GM21786 (cell line): Measurements from ENCODE around the gene OBI1.

Experiments used
- ATAC-seq: cut with Tn5 transposase; IDR thresholded peaks from one replicate; pipeline ENCODE4 v1.9.1; 2021; ENCODE audit not compliant: unreplicated experiment

Gene OBI1, protein sequence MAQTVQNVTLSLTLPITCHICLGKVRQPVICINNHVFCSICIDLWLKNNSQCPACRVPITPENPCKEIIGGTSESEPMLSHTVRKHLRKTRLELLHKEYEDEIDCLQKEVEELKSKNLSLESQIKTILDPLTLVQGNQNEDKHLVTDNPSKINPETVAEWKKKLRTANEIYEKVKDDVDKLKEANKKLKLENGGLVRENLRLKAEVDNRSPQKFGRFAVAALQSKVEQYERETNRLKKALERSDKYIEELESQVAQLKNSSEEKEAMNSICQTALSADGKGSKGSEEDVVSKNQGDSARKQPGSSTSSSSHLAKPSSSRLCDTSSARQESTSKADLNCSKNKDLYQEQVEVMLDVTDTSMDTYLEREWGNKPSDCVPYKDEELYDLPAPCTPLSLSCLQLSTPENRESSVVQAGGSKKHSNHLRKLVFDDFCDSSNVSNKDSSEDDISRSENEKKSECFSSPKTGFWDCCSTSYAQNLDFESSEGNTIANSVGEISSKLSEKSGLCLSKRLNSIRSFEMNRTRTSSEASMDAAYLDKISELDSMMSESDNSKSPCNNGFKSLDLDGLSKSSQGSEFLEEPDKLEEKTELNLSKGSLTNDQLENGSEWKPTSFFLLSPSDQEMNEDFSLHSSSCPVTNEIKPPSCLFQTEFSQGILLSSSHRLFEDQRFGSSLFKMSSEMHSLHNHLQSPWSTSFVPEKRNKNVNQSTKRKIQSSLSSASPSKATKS

DNA sequence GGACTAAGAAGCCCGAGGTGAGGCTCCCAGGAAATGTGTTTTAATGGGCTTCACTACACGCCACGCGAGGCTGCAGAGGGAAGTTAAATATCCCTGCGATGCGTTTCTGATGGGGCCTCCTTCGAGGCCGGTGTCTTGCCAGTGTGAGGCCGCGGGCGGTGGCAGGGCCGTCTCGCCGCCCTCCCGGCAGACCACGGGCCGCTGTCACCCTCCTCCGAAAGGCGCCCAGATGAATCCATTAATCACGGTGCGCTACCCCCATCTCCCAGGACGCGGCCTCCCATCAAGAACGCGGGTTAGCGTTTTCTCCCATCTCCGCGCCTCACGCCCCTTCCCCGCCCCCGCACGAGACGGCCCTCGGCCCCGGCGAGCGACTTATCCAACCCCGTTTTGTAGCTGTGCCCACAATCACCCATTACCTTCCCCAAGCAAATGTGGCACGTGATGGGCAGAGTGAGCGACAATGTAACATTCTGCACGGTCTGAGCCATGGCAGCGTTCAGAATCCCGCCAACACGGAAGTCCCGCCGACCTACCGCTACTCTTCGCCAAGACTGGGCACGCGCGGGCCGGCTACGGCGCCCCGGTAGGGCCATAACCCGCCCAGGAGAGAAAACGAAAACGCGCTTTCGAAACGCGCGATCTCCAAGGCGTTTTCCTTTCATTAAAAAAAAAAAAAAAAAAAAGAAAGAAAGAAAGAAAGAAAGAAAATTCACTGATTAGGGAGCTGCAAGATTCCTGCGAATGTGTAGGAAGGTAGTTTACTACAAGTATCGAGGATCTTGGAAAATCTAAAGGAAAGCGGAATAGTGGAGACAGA, at the start of gene OBI1:
TSS of gene OBI1 (minus strand) at position 526 of the 820 bp plus-strand sequence. CDS start at position 491, 35 bp downstream.
- ATAC-seq, result peak; percentile 71

DNA sequence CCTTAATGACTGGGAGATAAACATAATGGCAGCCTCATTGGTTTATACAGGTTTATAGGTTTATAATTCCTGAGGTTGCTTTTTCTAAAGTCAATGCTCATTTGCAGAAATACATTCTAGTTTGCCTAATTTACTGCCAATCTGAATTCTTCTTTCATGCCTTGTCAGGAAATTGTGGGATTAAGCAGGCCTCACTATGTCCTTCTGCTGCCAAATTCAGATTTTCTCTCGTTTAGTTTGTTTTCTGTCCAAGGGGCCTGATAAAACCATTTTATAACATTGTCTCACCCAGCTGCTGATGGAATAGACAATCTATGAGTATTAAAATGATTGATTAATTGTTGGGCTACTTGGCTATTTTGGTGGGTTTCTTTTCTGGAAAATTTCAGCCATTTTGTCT, 42.4 kb upstream of the OBI1 start:
- no peak for ATAC-seq

DNA sequence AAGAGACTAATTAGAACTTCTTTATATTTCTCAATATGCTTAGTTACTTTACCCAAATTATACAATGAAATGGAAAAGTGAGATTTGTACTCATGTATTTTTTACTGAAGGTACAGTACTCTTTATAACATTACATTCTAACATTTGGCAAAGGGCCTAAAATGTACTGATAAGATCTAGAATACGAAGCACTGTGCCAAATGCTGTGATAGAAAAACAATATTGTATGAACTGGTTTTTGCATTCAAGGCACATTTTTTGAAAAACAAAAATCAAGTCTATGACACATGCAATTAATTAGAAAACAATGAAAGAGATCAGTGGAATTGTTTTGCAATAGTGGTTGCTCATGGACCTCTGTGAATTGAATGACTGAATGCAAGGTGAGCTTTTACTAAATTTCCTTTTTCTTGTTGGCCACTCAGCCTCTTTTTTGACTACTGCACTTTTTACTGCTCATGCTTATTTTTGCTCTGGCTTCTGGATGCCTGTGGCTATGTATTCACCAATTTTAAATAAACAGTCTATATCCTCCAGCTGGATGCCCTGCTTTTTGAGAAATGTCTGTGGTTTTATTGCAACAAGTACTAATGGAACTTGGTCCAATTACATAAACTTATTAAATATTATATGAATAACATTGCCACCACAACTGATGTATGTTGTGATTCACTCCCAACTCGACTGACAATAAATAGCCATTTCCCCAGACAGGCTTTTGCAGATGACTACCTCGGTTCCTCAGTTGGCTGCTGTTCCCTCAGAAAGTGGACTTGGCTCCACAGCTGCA, 41.4 kb upstream of the OBI1 start:
- no peak for ATAC-seq

DNA sequence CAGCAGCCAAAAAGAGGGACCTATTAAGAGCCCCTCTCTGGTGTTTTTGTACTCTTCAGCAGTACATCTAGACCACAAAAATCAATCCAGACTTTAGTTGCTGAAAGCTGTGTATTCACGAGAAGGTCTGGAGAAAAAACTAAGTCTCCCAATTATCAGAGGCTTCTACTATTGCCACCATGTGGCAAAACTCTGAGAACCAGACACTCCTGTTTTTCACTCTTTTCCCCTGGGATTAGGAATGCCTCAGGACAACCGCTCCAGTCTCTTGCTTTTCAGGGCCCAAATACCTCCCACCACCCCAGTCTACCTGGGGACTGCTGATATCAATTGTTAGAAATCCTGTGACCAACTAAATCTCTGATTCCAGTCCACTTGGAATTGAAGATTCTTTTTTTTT, 30.1 kb upstream of the OBI1 start:
- no peak for ATAC-seq

DNA sequence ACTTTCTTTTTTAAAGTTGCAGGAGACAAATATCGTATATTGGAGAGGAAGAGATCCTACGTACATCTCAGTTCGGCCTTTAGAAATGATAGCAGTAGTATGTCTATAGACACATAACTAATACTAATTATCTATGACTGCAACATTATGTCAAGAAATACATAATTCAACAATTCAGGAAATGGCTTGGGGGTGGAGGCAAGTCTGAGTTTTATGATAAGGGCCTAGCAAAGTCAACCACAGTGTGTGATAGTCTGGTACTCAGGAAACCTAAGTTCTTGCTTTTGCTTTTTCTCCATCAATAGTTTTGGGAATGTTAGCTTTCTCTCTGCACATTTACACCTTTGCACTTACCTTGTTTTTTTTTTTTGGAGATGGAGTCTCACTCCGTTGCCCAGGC, 27.5 kb upstream of the OBI1 start:
- no peak for ATAC-seq

DNA sequence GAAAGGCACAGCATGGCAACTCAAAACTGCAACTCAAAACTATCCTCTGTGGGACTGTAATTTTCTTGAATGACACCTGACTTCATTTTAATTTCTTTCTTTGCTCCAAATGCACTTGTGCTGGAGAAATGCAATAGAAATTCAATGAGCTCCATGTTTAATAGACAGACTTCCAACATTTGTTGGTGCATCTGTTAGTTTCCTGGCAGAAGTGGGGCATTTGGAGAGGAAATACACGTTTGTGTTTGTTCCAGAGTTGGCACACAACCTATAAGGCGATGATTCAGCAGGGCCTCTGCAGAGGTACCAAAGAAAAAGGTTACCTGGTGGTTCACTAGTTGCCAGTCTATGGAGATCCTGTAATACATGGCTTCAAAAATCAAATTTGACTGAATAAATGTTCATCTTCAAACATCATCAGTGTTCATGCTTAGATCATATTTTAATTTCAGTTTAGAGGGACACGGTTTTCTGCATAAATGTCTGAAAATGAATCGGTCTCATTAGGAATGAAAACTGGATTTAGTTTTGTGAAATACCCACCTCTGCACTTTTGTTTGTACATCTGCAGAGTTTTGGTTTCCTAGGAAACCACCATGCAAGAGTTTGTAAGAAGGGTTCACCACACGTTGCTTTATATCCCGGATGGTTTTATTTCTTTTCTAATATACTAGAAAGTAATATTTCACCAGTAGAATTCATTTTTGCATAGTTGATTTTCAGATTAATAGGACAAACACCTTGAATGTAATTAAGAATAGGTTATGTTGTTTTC, 21.8 kb upstream of the OBI1 start:
- ATAC-seq, result no peak

DNA sequence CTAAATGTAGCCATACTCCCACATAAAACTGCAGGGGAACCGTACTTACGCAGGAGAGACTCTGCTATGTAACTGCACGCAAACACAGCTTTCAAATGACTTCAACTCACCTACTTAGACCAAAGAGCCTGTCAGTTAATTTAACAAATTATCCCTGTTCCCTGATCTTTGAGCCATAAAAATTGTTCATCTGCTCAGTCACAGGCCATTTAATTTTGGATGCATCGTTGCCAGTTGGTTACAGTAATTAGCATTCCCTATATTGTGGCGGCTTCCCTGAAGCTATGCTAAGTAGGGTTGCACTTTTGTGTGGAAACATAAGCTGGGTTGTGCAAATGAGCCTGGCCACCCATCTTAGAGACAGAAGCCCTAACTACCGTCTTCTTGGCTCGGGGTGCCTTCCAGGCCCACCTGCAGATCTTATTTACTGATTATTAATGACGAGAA, 21.2 kb upstream of the OBI1 start:
- no peak for ATAC-seq

DNA sequence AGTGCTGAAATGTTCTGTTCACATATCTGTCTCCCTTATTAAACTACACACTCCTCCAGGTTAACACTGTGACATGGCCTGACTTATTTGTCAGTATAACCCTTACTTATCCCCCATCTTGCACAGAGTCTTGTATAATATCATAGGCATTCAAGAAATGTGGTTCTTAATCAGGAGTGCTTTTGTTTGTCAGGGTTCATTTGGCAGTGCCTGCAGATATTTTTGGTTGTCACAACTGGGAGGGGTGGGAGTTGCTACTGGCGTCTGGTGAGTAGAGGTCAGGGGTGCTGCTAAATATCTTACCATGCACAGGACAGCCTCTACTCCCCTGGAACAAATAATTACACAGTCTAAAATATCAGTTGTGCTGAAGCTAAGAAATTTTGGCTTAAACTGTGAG, 20.4 kb upstream of the OBI1 start:
- no peak for ATAC-seq

DNA sequence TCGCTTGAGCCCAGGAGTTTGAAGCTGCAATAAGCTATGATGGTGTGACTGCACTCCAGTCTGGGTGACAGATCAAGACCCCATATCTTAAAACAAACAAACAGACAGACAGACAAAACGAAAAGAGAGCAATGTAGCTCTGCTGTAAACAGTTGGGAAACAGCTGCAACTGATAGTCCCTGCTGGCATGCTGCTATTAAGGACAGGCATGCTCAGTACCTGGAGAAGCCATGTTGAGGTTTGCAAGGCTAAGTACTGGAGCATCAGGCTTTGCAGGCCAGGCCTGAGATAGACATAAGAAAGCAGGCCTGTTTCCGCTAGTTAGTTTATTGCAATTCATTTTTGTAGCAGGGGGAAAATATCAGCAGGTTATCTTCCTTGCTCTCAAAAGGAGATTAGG, 16.2 kb upstream of the OBI1 start:
- no peak for ATAC-seq

DNA sequence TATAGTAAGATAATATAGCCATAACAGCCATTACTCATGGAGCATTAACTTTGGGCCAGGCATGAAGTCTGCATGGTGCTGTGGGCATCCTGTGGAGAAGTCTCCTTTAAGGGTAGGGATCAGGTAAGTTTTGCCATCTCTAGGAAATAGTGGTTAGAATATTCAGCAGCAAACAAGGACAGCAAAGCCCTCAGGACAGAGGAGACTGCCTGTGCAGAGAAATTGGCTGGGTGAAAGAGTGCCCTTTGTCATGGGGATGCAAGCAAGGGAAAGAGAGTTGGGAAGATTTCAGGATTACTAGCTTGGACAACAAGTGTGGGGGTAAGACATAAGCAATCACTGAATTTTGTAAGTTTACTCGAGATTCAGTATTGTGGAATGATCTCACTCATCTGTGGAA, 15.7 kb upstream of the OBI1 start:
- ATAC-seq, result no peak

DNA sequence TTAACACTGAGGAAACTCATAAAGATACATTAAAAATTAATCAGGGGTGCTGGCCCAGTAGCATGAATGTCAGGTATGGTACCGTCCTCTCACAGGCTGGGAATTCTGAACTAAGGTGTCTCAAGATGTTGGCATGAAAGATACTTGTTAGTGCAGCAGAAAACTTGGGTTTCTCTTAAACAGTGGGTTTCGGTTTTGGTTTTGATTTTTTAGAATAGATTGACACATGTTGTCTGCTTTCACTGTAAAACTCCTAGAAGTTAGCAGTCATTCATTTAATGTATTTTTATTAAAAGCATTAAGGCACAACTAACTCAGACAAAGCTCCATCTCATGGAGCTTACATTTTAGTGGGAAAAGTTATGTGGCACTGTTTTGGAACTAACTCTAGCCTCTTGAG, 3.5 kb upstream of the OBI1 start:
- ATAC-seq, result peak; percentile 26

DNA sequence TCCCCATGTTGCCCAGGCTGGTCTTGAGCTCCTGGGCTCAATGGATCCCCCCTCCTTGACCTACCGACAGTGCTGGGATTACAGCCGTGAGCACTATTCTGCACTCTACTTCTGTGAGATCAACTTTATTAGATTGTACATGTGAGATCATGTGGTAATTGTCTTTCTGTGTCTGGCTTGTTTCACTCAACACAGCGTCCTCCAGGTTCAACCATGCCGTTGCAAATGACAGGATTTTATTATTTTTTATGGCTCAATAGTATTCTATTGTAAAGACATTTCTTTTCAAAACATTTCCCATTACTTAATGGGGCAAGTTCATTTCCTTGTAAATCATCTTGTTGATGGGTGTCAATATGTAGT, 1.5 kb upstream of the OBI1 start:
- ATAC-seq, result no peak

DNA sequence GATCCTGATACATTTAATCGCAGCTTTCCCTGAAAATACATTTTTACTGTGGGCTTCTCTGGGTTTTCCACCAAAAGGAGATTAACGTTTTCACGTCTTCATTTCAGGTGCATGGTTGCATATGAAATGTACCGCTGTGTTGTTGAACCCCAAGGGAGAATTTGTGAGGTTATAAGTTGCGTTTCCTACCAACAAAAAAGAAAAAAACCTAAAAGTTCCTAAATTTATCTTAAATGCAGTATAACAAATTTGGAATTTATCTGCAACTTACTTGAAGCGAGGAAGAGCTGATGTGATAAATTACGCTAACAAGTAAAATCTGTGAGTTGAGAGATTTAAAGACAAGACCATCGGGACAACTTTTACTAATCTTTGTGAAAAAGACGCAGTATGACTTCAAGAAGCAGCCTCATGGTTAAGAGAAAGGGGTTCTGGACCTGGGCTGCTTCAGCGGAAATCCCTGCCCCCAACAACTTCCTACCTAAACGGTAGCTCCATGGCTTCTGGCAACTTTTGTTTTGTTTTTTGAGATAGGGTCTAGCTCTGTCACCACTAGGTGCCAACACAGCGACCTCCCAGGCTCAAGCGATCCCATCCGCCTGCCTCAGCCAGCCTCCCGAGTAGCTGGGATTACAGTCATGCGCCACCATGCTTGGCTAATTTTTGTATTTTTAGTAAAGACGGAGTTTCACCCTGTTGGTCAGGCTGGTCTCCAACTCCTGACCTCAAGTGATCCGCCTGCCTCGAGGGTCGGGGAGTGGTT, 958 bp upstream of the OBI1 start:
- ATAC-seq, result peak; percentile 39

DNA sequence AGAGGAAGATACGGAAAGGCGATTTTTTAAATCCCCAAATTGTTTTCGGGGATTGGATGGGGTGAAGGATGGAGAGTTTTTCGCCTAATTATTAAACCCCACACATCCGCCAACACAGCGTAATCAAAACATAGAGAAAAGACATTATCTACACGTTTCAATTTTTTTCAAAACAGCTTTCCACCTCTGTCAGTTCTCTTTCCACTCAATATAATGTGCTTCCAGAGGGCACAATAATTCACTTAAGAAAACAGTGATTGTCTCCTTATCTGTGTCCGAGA, 435 bp upstream of the OBI1 start:
- ATAC-seq, result no peak

DNA sequence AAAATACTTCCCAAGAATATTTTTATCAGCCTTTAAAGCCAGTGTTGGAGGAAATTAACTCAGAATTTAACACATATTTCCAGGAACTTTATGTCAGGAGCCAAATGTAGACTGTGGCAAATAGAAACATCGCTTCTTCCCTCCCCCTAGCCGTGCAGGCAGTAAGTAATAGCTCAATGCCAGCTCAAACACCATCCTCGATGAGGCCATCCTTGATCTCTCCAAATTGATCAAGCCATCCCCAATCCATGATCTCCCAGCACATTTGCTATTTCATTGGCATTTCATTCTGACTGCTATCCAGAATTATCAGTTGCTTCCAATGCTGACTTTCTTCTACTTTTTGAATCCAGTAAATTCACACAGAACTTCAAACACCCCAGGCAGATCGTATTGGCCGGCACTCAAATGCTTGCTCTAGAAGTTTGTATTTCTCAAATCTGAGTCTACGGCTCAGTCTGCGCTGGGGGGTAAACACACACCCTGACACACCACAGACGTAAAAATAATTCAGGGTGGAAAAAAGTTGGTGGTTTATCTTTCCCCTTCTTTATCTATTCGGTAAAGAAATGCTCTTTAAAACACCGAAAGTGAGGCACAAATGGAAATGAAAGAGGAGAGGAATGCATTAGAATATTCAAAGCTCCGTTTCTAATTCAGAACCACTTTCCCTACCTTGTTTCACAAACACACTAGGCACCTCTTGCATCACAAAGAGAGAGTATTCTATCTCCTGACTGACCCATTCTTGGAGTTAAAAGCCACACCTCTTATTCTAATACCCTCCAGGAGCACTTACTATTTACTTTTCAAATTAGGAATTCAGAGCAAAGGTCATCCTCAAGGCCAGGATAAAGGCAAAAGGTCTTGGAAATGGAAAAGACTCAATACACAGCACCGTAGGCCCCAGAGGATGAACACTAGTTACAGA, 991 bp downstream of the OBI1 start:
- peak; percentile 7 for ATAC-seq

DNA sequence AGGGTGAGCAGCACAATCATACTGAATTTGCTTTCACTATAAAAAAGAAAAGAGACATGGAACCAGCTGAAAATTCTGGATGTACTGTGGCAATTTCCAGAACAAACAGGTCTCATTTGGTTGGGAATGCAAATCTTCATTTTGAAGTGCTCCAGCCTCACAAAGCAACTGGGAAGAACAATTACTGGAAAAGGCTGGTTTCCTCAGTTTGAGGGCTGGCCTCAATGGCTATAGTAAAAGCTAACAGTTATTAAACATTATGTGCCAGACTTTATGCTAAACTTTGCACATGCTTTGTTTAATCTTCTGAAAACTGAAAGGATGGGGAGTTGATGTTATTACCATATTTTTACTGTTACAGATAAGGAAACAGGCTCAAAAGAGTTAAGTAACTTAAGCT, 3.0 kb downstream of the OBI1 start:
- no peak for ATAC-seq

DNA sequence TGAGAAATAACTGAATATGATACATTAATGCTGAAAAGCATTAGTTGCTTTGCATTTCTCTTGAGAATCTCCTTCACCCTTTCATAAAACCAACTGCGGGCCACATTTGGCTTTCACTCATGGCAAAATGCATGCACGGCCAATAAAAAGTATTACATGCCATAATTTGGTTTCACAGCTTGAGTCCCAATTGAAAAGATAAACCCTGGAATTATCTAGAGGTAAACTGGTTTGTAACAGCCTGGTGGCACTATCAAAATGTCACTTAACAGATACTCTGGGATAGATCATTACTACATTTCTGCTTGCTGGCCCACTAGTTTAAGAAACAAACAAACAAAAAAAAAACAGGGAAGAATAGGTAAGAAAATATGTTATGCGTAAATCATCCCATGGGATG, 3.9 kb downstream of the OBI1 start:
- ATAC-seq, result no peak

DNA sequence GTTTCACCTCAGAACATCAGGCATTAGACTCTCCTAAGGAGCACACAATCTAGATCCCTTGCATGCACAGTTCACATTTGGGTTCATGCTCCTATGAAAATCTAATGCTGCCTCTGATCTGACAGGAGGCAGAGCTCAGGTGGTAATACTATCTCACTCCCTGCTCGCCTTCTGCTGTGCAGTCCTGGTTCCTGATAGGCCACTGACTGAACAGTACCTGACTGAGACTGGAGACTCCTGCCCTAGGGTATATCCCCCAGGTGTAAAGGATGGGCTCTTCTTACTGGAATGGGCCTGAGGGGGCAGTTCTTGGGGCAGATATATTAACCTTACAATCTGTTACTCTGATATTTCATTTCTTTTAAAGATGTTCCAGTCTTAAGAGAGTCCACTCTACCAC, 6.3 kb downstream of the OBI1 start:
- no peak for ATAC-seq

DNA sequence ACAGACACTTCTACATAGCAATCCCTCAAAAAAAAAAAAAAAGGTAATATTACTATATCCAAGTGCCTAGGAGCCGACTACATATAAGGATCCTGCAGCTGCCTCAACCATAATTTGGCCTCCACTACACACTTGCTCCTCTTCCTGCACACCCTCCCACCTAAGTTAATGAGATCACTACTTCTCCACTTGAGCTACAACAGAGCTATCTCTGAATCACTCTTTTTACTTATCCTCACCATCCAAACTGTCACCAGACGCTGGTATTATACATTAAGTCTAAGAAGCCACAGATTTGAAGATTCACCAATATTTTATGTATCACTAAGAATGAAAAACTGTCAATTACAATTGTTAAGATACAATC, 8.3 kb downstream of the OBI1 start:
- no peak for ATAC-seq
